ENCODE measurements around the gene SPOCK1. TPM values are rescaled to one million over a fixed set of nuclear protein-coding genes. Genes with fewer than 3 reads are reported as not detected.

Gene SPOCK1
- total and polyA plus RNA-seq, 2 experiments from 2014 or later = 4.1 to 14.0 TPM

GRCh38 chr5:137328463-137328862 lies 170.7 kb downstream of the SPOCK1 start:
- H3K36me3 ChIP-seq = no peaks in the 10 kb centered on the region
- no peak for TF ChIP-seq CTCF (IDR thresholded peaks at IDR 0.05; ENCODE audit: low read depth, low read length)
- H3K27ac ChIP-seq = no peak overlapping the region
- no peak for DNase-seq (ENCODE audit: low read depth in 1 of 2, low spot score in 1 of 2)
- H3K4me1 ChIP-seq (ENCODE audit: low read depth) = peaks cover 16% of the 10 kb centered on the region
- no peaks in the 10 kb centered on the region for H3K9me3 ChIP-seq (ENCODE audit: low read depth)
- no peak overlapping the region for H3K4me3 ChIP-seq
- no peaks in the 10 kb centered on the region for H3K27me3 ChIP-seq

GRCh38 chr5:137325721-137326120 lies 173.4 kb downstream of the SPOCK1 start:
- TF ChIP-seq CTCF (IDR thresholded peaks at IDR 0.05; ENCODE audit: low read depth, low read length) = no peak
- no peak for DNase-seq (ENCODE audit: low read depth in 1 of 2, low spot score in 1 of 2)
- Histone ChIP-seq H3K36me3 (no peaks in the 10 kb centered on the region), H3K4me1 (ENCODE audit: low read depth) (no peaks in the 10 kb centered on the region), H3K4me3 (no peak overlapping the region), H3K27me3 (no peaks in the 10 kb centered on the region), H3K27ac (no peak overlapping the region), H3K9me3 (ENCODE audit: low read depth) (no peaks in the 10 kb centered on the region)

GRCh38 chr5:137320056-137321045 lies 178.8 kb downstream of the SPOCK1 start:
- H3K36me3 ChIP-seq = no peaks in the 10 kb centered on the region
- H3K27ac ChIP-seq = no peak overlapping the region
- no peaks in the 10 kb centered on the region for H3K4me1 ChIP-seq (ENCODE audit: low read depth)
- H3K4me3 ChIP-seq = no peak overlapping the region
- H3K27me3 ChIP-seq = no peaks in the 10 kb centered on the region
- H3K9me3 ChIP-seq (ENCODE audit: low read depth) = no peaks in the 10 kb centered on the region
- TF ChIP-seq CTCF (IDR thresholded peaks at IDR 0.05; ENCODE audit: low read depth, low read length) = peak; percentile 87
- DNase-seq (ENCODE audit: low read depth in 1 of 2, low spot score in 1 of 2) = peak; percentile 66 to 77

- Histone ChIP-seq H3K9me3 (ENCODE audit: low read depth) (no peaks in the 10 kb centered on the region), H3K36me3 (no peaks in the 10 kb centered on the region), H3K4me3 (no peak overlapping the region), H3K4me1 (ENCODE audit: low read depth) (no peaks in the 10 kb centered on the region), H3K27me3 (no peaks in the 10 kb centered on the region), H3K27ac (no peak overlapping the region)
- TF ChIP-seq CTCF (IDR thresholded peaks at IDR 0.05; ENCODE audit: low read depth, low read length) = no peak
- no peak for DNase-seq (ENCODE audit: low read depth in 1 of 2, low spot score in 1 of 2)
Observed at GRCh38 chr5:137318027-137318426, 181.1 kb downstream of the SPOCK1 start.

GRCh38 chr5:137316346-137316736 lies 182.8 kb downstream of the SPOCK1 start:
- no peaks in the 10 kb centered on the region for H3K4me1 ChIP-seq (ENCODE audit: low read depth)
- no peaks in the 10 kb centered on the region for H3K27me3 ChIP-seq
- peak in 1 of 2 donors; percentile 36 for DNase-seq (ENCODE audit: low read depth in 1 of 2, low spot score in 1 of 2)
- no peak for TF ChIP-seq CTCF (IDR thresholded peaks at IDR 0.05; ENCODE audit: low read depth, low read length)
- no peaks in the 10 kb centered on the region for H3K9me3 ChIP-seq (ENCODE audit: low read depth)
- no peaks in the 10 kb centered on the region for H3K36me3 ChIP-seq
- H3K4me3 ChIP-seq = no peak overlapping the region
- no peak overlapping the region for H3K27ac ChIP-seq
